Endothelial cell of umbilical vein (primary cell): ENCODE data around the gene CFAP65.

Source experiments
- EZH2 ChIP-seq: IDR thresholded peaks from 2 replicates; pipeline ENCODE4 v1.6.1; 2012; ENCODE audit warnings: borderline replicate concordance, low read depth, mild to moderate bottlenecking, moderate library complexity, low read length, inconsistent platforms; ENCODE audit not compliant: severe bottlenecking
- FOS ChIP-seq: IDR thresholded peaks from 2 replicates; pipeline ENCODE4 v1.6.1; 2011; ENCODE audit warnings: mild to moderate bottlenecking, low read length, moderate library complexity, borderline replicate concordance; ENCODE audit not compliant: insufficient read depth
- MYC ChIP-seq: IDR thresholded peaks from one replicate; pipeline ENCODE4 v1.6.1; 2011; ENCODE audit warnings: mild to moderate bottlenecking, low read depth, low read length
- POLR2A ChIP-seq: IDR thresholded peaks from 2 replicates; pipeline ENCODE4 v1.6.1; 2012; ENCODE audit warnings: low read depth, mild to moderate bottlenecking, control low read depth, low read length
- POLR2AphosphoS5 ChIP-seq: IDR thresholded peaks from 2 replicates; pipeline ENCODE4 v1.6.1; 2012; ENCODE audit warnings: low read depth, mild to moderate bottlenecking, control low read depth, low read length, moderate library complexity; ENCODE audit not compliant: insufficient read depth
- TF ChIP-seq, protein P1 (sequence below), 2 donors: IDR thresholded peaks; 1 replicate in 1 of 2; 2 replicates in 1 of 2; pipeline ENCODE4 v1.5.1; 2011; ENCODE audit warnings: low read length in 2 of 2, mild to moderate bottlenecking in 2 of 2, moderate library complexity in 2 of 2, control low read depth in 1 of 2, inconsistent platforms in 1 of 2, low read depth in 1 of 2; ENCODE audit not compliant: insufficient read depth in 1 of 2; ENCODE audit errors: extremely low read depth in 1 of 2

DNA sequence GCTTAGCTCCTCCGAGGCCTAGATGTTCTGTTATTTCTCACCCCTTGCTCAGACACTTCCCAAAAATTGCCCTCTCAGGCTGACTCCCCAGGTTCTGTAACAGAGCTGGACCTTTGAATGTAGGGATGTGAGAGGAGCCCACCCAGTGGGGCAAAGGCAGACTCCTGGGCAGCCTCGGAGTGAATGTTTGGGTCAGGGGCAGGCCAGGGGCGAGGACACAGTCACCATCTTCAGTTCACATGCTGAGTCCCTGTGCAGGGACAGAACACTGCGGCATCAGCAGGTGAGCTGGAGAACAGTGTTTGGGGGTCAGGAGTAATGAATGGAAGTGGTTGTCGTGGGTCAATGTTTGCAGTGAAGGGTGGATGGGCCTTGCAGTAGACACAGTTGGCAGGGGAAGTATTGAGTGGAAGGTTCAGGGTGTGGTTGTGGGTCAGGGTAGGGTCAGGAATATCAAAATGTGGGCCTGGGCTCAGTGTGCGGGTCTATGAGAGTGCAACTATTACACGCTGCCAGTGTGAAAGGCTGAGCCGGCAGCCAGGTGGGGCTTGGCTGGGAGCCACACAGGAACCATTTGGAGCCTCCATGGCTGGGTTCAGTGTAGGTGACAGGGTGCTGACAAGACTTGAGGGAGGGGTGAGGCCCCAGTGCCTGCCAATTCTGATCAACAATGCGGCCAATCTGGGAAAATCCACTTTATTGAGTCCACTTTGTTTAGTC, 15.0 kb upstream of the CFAP65 start:
- TF ChIP-seq, protein P1, sequence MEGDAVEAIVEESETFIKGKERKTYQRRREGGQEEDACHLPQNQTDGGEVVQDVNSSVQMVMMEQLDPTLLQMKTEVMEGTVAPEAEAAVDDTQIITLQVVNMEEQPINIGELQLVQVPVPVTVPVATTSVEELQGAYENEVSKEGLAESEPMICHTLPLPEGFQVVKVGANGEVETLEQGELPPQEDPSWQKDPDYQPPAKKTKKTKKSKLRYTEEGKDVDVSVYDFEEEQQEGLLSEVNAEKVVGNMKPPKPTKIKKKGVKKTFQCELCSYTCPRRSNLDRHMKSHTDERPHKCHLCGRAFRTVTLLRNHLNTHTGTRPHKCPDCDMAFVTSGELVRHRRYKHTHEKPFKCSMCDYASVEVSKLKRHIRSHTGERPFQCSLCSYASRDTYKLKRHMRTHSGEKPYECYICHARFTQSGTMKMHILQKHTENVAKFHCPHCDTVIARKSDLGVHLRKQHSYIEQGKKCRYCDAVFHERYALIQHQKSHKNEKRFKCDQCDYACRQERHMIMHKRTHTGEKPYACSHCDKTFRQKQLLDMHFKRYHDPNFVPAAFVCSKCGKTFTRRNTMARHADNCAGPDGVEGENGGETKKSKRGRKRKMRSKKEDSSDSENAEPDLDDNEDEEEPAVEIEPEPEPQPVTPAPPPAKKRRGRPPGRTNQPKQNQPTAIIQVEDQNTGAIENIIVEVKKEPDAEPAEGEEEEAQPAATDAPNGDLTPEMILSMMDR (IDR thresholded peaks at IDR 0.05; ENCODE audit: extremely low read depth in 1 of 2, insufficient read depth in 1 of 2, low read depth in 1 of 2, low read length in 2 of 2), result no peak
- TF ChIP-seq POLR2AphosphoS5 (no peak), POLR2A (no peak), EZH2 (no peak), MYC (no peak), FOS (no peak)
